Effector memory CD8-positive, alpha-beta T cell (primary cell): ENCODE results near the gene LRP2BP.

Source experiments
- ATAC-seq: fragments of 150-1000 bp; cut with Tn5 transposase; replicated peaks from 2 replicates; pipeline ENCODE4 v1.10.0; 2021; ENCODE audit warnings: mild to moderate bottlenecking, moderate library complexity
- DNase-seq, 3 experiments: peaks; one replicate each; pipeline ENCODE4 v3.0.0; 2021
- H3K27ac Mint-ChIP-seq, 2 donors: one replicate each; pipeline ENCODE4 v1.8.0; 2022; ENCODE audit warnings: mild to moderate bottlenecking in 2 of 2, mixed read lengths in 2 of 2, moderate library complexity in 2 of 2
- H3K27me3 Mint-ChIP-seq, 2 donors: one replicate each; pipeline ENCODE4 v1.8.0; 2022; ENCODE audit warnings: mixed read lengths in 2 of 2
- H3K36me3 Mint-ChIP-seq: one replicate; pipeline ENCODE4 v1.8.0; 2022; ENCODE audit warnings: mild to moderate bottlenecking, moderate library complexity, mixed read lengths; ENCODE audit not compliant: insufficient read depth
- H3K4me1 Mint-ChIP-seq, 2 donors: one replicate each; pipeline ENCODE4 v1.8.0; 2022; ENCODE audit warnings: low read depth in 2 of 2, mixed read lengths in 2 of 2
- H3K4me3 Mint-ChIP-seq, 2 donors: one replicate each; pipeline ENCODE4 v1.8.0; 2022; ENCODE audit warnings: mild to moderate bottlenecking in 2 of 2, mixed read lengths in 2 of 2, moderate library complexity in 2 of 2
- H3K9me3 Mint-ChIP-seq, 2 donors: one replicate each; pipeline ENCODE4 v1.8.0; 2022; ENCODE audit warnings: mixed read lengths in 2 of 2

The LRP2BP gene

DNA sequence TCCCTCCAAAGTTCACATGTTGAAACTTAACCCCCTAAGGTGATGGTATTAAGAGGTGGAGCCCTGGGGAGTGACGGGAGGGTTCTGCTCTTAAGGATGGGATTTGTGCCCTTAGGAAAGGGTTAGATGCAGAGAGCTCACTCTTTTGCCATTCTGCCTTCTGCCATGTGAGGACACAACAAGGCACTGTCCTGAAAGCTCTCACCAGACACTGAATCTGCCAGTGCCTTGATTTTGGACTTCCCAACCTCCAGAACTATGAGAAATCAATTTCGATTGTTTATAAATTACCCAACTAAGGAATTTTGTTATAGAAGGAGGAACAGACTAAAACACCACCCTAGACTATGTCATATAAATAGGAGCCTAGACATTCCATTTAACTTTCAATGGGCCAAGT lies 11.7 kb downstream of the LRP2BP start:
- Mint-ChIP-seq H3K27ac (no peak overlapping the region), H3K9me3 (peaks cover 0 to 11% of the 10 kb centered on the region in 2 donors), H3K4me3 (no peak overlapping the region), H3K27me3 (no peaks in the 10 kb centered on the region), H3K36me3 (no peaks in the 10 kb centered on the region), H3K4me1 (peaks cover 0 to 8% of the 10 kb centered on the region in 2 donors)
- DNase-seq (no peak), ATAC-seq (no peak)

DNA sequence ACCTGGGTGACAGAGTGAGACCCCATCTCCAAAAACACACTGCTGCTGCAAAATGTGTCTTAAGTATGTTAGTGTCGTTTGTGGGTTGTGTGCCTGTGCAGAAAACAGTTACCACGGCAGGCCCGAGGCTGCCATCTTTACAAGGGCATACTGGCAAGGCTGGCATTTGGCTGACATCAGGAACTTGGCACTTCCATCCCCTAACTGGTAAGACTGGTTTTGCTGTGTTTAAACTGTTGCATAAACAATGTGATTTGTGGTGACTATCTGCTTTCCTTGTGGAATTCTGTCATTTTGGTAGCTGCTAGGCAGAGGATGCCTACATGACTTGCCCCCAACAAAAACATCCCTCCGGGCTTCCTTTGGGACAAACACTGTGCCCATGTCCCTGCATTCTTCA lies 12.3 kb downstream of the LRP2BP start:
- H3K27me3 Mint-ChIP-seq: no peaks in the 10 kb centered on the region
- no peak overlapping the region for H3K27ac Mint-ChIP-seq
- H3K36me3 Mint-ChIP-seq: no peaks in the 10 kb centered on the region
- peaks cover 0 to 8% of the 10 kb centered on the region in 2 donors for H3K4me1 Mint-ChIP-seq
- DNase-seq (no peak), ATAC-seq (no peak)
- peaks cover 0 to 11% of the 10 kb centered on the region in 2 donors for H3K9me3 Mint-ChIP-seq
- H3K4me3 Mint-ChIP-seq: no peak overlapping the region

DNA sequence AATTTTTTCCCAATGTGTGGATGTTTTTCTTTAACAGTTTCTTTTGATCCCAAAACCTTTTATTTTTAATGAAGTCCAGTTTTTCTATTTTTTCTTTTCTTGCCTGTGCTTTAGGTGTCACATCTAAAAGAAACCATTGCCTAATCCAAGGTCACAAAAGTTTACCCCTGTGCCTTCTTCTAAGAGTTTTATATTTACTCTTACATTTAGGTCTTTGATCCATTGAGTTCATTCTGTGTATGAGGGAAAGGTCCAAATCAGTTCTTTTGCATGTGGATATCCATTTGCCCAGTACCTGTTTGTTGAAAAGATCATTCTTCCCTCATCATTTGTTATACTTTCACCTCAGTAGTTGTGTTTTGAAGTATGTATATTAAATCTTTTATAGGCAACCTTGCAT lies 13.0 kb downstream of the LRP2BP start:
- H3K27ac Mint-ChIP-seq: no peak overlapping the region
- H3K4me3 Mint-ChIP-seq: no peak overlapping the region
- H3K27me3 Mint-ChIP-seq: no peaks in the 10 kb centered on the region
- ATAC-seq (no peak), DNase-seq (no peak)
- H3K9me3 Mint-ChIP-seq: peaks cover 0 to 11% of the 10 kb centered on the region in 2 donors
- H3K4me1 Mint-ChIP-seq: peaks cover 0 to 8% of the 10 kb centered on the region in 2 donors
- no peaks in the 10 kb centered on the region for H3K36me3 Mint-ChIP-seq

DNA sequence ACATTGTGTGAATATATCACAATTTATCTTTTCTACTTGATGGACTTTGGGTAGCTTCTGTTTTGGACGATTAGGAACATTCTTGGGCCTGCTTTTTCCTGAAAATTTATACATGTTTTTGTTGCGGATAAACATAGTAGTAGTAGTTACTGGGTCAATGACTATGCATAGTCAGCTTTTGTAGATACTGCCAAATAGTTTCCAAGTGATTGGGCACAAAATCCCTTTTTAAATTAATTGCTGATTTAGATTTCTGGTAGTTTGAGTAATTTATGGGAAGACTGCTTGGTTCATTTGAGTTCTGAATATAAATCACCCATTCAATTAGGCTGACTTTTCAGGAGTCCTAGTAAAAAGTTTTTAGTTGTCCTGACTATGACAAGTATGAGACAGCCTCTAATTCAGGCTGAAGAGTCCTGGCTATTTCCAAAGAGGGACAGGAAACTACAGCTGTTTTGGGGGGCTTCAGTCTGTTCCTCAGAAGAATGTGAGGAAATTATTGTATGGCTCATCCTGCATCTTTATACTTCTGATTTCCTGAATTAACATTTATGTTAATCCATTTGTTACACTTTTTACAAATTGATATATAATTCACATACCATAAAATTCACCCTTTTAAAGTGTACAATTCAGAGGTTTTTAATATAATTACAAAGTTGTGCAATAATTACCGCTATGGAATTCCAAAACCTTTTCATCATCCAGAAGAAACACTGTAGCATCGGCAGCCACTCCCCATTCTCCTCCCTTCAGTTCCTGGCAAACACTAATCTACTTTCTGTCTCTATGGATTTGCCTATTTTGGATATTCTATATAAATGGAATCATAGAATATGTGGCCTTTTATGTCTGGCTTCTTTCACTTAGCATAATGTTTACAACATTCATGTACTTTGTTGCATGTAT lies 14.2 kb downstream of the LRP2BP start:
- H3K27ac Mint-ChIP-seq: no peak overlapping the region
- H3K4me1 Mint-ChIP-seq: peaks cover 0 to 8% of the 10 kb centered on the region in 2 donors
- ATAC-seq (no peak), DNase-seq (no peak)
- no peaks in the 10 kb centered on the region for H3K36me3 Mint-ChIP-seq
- peaks cover 0 to 11% of the 10 kb centered on the region in 2 donors for H3K9me3 Mint-ChIP-seq
- no peaks in the 10 kb centered on the region for H3K27me3 Mint-ChIP-seq
- H3K4me3 Mint-ChIP-seq: no peak overlapping the region

DNA sequence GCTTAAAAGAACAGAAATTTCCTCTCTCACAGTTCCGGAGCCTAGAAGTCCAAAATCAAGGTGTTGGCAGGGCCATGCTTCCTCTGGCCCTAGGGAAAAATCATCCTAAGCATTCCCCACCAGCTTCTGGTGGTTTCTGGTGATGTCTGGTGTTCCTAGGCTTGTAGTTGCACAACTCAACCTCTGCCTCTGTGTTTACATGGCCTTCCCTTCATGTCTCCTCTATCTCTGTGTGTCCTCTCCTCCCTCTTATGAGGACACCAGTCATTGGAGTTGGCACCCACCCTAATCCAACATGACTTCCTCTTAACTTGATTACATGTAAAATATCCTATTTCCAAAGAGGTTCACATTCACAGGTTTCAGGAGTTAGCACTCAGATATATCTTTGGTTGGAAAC lies 15.4 kb downstream of the LRP2BP start:
- Mint-ChIP-seq H3K27ac (no peak overlapping the region), H3K27me3 (no peaks in the 10 kb centered on the region), H3K4me3 (no peak overlapping the region), H3K36me3 (no peaks in the 10 kb centered on the region), H3K9me3 (peaks cover 0 to 11% of the 10 kb centered on the region in 2 donors), H3K4me1 (peaks cover 0 to 8% of the 10 kb centered on the region in 2 donors)
- DNase-seq: no peak
- no peak for ATAC-seq

DNA sequence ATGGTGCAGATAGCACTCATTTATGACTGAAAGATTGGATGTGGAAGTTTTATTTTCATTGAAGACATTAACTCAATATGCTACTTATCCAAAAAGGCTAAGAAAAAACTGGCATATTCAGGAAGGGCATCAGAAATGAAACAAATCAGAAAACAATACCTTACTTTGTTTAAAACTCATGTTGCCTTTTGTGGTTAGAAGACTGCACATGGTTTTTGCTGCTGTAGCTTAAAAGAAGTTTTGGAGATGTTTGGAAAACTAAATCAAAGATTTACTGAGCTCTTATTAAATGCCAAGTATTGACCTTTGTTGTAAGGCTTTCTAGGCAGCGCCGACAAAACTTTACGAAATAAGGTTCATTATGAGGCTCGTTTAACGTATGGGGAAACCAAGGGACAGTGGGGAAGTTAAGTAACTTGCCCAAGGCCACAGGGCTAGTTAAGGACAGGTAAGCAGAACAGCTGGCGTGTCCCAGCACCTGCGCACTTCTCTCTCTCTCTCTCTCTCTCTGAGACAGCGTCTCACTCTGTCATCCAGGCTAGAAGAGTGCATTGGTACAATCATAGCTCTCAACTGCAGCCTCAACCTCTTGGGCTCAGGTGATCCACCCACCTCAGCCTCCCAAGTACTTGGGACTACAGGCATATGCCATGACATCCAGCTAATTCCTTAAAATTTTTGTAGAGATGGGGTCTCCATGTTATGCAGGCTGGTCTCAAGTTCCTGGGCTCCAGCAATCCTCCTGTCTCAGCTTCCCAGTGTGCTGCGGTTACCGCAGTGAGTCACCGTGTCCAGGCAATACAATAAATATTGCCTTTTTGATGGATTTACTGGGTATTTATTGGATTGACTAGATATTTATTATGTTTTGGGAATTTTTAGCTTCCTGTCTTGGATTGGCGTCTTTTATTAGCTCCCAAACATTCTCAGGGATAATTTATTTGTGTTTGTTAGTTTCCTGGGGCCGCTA lies 16.1 kb downstream of the LRP2BP start:
- H3K36me3 Mint-ChIP-seq: no peaks in the 10 kb centered on the region
- peaks cover 0 to 11% of the 10 kb centered on the region in 2 donors for H3K9me3 Mint-ChIP-seq
- no peak overlapping the region for H3K4me3 Mint-ChIP-seq
- no peak overlapping the region for H3K27ac Mint-ChIP-seq
- peaks cover 0 to 3% of the 10 kb centered on the region in 2 donors for H3K4me1 Mint-ChIP-seq
- no peaks in the 10 kb centered on the region for H3K27me3 Mint-ChIP-seq
- DNase-seq: no peak
- ATAC-seq: no peak

DNA sequence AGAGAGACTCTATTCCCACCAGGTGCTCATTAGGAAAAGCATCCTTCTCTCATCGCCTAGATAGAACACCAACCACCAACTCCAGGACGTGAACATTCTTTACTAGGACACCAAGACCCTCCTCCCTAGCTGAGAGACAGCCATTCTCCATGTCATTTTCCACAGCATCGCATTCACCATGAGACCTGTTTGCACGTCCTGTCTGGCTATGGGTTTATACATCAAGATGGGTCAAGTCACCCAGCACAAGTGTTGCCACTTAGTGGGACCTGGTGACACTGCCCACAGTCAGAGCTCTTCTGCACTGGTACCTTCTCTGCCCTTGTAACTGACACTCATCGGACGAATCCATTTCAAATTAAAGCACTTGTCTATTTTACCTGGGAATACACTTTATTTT lies 17.5 kb downstream of the LRP2BP start:
- DNase-seq (no peak), ATAC-seq (no peak)
- Mint-ChIP-seq H3K27me3 (no peaks in the 10 kb centered on the region), H3K27ac (no peak overlapping the region), H3K9me3 (peaks cover 0 to 11% of the 10 kb centered on the region in 2 donors), H3K4me1 (no peaks in the 10 kb centered on the region), H3K4me3 (no peak overlapping the region), H3K36me3 (no peaks in the 10 kb centered on the region)

DNA sequence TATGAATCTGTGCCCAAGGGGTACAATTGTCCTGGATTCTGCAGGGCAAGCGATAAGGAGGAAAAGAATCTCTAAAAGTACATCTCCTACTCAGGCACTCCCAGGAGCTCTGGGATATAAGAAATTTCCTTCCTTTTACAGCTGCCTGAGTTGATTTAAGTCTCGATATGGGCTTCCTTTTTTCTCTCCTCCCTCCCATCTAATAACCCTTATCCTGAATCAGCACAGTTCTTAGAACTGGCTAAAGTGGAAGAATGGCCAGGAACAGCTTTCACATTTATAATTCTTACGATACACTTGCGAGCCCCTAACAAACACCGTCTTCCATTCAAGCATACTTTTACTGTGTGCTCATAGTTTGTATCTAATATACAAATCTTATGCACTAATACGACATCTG lies 21.2 kb downstream of the LRP2BP start:
- no peak overlapping the region for H3K4me3 Mint-ChIP-seq
- ATAC-seq (no peak), DNase-seq (no peak)
- peaks cover 4% of the 10 kb centered on the region for H3K36me3 Mint-ChIP-seq
- H3K27ac Mint-ChIP-seq: no peak overlapping the region
- H3K4me1 Mint-ChIP-seq: no peaks in the 10 kb centered on the region
- no peaks in the 10 kb centered on the region for H3K9me3 Mint-ChIP-seq
- H3K27me3 Mint-ChIP-seq: no peaks in the 10 kb centered on the region

DNA sequence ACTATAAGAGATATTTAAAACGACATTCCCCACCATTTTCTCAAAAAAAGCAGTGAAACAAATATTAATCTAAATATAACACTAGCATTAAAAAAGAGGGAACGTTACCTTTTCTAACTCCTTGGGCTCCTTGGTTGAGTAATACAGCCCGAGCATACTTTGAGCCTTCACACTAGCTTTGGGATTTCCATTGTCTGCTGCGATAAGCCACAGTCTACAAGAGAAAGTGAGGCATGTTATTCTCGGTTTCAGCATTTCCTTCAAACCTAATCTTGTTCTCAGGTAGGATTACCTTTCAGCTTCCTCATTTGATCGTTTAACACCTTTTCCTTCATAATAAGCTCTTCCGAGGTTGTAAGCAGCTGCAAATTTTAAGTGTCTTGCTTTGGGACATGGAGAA lies 21.7 kb downstream of the LRP2BP start:
- no peak for ATAC-seq
- no peak for DNase-seq
- H3K36me3 Mint-ChIP-seq: peaks cover 4% of the 10 kb centered on the region

DNA sequence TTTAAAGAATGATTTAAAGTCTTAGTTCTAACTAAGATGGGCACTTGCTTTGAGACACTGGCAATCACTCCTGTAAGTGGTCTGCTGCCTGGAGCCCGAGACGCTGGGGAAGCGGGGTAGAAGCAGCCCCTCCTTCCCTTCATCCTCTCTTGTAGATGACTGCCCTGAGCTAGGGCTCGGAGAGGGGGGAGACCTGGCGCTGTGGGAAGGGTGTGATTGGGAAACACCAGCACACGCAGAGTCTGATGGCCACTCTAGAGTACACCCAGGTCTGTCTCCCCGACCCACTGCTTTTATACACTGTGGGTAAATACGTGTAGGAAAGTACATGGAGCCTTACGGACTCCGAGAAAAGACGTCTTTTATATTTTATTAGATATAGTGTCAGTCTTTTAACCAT lies 24.0 kb downstream of the LRP2BP start:
- Mint-ChIP-seq H3K27ac (no peak overlapping the region), H3K36me3 (peaks cover 4% of the 10 kb centered on the region)

More for the DNA sequence above, 21.7 kb downstream of the LRP2BP start:
- no peaks in the 10 kb centered on the region for H3K9me3 Mint-ChIP-seq
- H3K27me3 Mint-ChIP-seq: no peaks in the 10 kb centered on the region
- H3K4me3 Mint-ChIP-seq: no peak overlapping the region
- no peaks in the 10 kb centered on the region for H3K4me1 Mint-ChIP-seq
- H3K27ac Mint-ChIP-seq: no peak overlapping the region

DNA sequence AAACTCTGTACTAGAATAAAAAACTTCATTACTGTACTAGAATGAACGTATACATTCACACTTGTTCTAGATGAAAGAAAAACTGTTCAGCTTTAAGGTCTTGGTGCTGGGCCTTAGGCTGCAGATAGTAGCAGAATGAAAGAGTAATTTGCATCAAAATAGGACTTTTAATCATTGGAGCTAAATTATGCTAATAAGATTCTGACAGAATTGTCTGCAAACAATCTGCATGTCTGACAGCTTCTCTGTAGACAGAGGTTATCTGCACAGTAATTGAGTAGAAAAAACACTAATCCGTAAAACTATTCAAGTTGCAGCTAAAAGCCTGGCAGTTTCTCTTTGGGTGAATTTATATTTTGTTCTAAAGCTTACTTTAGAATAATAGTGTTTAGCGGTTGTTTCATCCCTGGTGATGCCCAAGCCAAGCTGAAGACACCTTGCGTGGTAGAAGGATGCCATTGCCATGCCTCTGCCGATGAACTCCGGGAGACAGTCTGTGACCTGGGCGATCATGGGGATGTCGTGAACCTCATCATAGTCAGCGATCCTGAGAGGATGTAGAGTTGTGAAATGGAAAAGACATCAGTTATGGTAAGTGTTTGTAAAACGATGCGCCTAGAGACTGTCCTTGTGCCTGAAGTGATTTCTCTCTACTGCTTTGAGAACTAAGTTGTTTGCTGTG lies 25.3 kb downstream of the LRP2BP start:
- Mint-ChIP-seq H3K9me3 (no peaks in the 10 kb centered on the region), H3K4me3 (no peak overlapping the region), H3K36me3 (peaks cover 4% of the 10 kb centered on the region), H3K27me3 (no peaks in the 10 kb centered on the region), H3K4me1 (no peaks in the 10 kb centered on the region), H3K27ac (no peak overlapping the region)
- DNase-seq: no peak
- ATAC-seq: no peak

More for the DNA sequence above, 24.0 kb downstream of the LRP2BP start:
- Mint-ChIP-seq H3K4me3 (no peak overlapping the region), H3K27me3 (no peaks in the 10 kb centered on the region), H3K9me3 (no peaks in the 10 kb centered on the region), H3K4me1 (no peaks in the 10 kb centered on the region)
- DNase-seq: no peak
- no peak for ATAC-seq

DNA sequence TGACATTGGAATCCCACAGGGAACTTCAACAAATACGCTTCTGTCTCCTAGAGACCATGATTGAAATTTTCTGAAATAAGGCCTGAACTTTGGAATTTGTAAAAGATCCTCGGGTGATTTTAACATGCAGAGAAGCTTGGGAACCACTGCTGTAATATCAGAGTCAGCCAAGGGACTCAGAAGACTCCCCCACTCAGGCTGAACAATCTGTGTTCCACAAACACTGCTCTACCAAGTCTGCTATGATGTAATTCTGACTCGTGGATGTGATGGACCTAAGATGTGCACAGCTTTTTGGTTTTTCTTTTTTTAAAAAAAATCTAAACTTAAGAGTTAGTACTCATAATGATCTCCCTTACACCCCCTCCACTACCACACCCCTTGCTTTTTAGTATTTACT lies 26.0 kb downstream of the LRP2BP start:
- no peak for ATAC-seq
- Mint-ChIP-seq H3K4me1 (no peaks in the 10 kb centered on the region), H3K4me3 (no peak overlapping the region), H3K9me3 (no peaks in the 10 kb centered on the region), H3K27ac (no peak overlapping the region), H3K36me3 (peaks cover 4% of the 10 kb centered on the region), H3K27me3 (no peaks in the 10 kb centered on the region)
- DNase-seq: no peak

DNA sequence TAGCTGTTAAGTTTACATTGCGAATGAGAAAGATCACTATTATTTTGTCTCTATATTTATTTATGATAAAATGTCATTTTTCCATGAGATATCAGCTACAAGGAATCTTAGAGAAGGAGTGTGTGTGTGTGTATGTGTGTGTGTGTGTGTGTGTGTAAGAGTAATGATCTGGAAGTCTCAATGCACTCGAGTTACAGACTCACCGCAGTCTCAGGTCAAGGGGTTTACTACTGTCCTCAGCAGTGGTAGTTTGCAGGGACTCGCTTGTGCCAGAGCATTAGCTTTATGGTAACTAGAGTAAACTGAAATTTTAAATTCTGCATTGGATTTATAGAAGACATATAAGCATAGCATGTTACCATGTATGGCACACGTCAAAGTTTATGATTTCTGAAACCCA lies 30.8 kb downstream of the LRP2BP start:
- Mint-ChIP-seq H3K36me3 (peaks cover 12% of the 10 kb centered on the region), H3K27ac (no peak overlapping the region), H3K27me3 (no peaks in the 10 kb centered on the region), H3K4me3 (no peak overlapping the region), H3K9me3 (no peaks in the 10 kb centered on the region), H3K4me1 (no peaks in the 10 kb centered on the region)
- DNase-seq (no peak), ATAC-seq (no peak)
